CD14-positive monocyte (primary cell): ENCODE data around the gene FDXACB1. TPM values are rescaled to one million over a fixed set of nuclear protein-coding genes. Genes with fewer than 3 reads are reported as not detected.

Experiments used
- DNase-seq, 3 donors: peaks; one replicate each; pipeline ENCODE4 v3.0.0-alpha.2; 2011 to 2022
- H2AFZ ChIP-seq: 2 replicates; pipeline ENCODE4 v1.6.0; 2012; ENCODE audit warnings: mild to moderate bottlenecking, low read depth, low read length, inconsistent platforms; ENCODE audit not compliant: insufficient read depth, poor library complexity, severe bottlenecking
- H3K27ac ChIP-seq, 2 donors: 1 replicate in 1 of 2; 2 replicates in 1 of 2; pipeline ENCODE4 v1.5.1; 2012 to 2013; ENCODE audit warnings: low read length in 2 of 2, control low read depth in 1 of 2, inconsistent platforms in 1 of 2, low read depth in 1 of 2, mild to moderate bottlenecking in 1 of 2
- H3K27me3 ChIP-seq, 2 donors: one replicate each; pipeline versions ENCODE4 v1.6.0 to v1.6.1; 2011 to 2013; ENCODE audit warnings: low read length in 2 of 2; ENCODE audit not compliant: control insufficient read depth in 2 of 2, insufficient read depth in 2 of 2
- H3K36me3 ChIP-seq, 2 donors: replicated peaks in 1 of 2; 1 replicate in 1 of 2; 2 replicates in 1 of 2; pipeline versions ENCODE4 v1.5.1 to v1.6.1; 2012 to 2013; ENCODE audit warnings: low read length in 2 of 2, control low read depth in 1 of 2, inconsistent platforms in 1 of 2, mild to moderate bottlenecking in 1 of 2; ENCODE audit not compliant: insufficient read depth in 2 of 2, control insufficient read depth in 1 of 2
- H3K4me1 ChIP-seq, 2 donors: 1 replicate in 1 of 2; 2 replicates in 1 of 2; pipeline versions ENCODE4 v1.5.1 to v1.6.1; 2012 to 2013; ENCODE audit warnings: low read length in 2 of 2, control low read depth in 1 of 2, inconsistent platforms in 1 of 2, mild to moderate bottlenecking in 1 of 2, moderate library complexity in 1 of 2; ENCODE audit not compliant: insufficient read depth in 2 of 2, control insufficient read depth in 1 of 2
- H3K4me2 ChIP-seq: replicated peaks from 2 replicates; pipeline ENCODE3; 2012; ENCODE audit warnings: low read length, moderate library complexity, mild to moderate bottlenecking; ENCODE audit not compliant: poor library complexity, severe bottlenecking; ENCODE audit errors: extremely low read depth
- H3K4me3 ChIP-seq, 3 experiments: fragments of 200-600 bp in 1 of 3; sonication (generic) in 1 of 3; replicated peaks in 1 of 3; 1 replicate in 2 of 3; 2 replicates in 1 of 3; pipeline ENCODE4 v1.5.1; 2011 to 2013; ENCODE audit warnings: low read length in 3 of 3, mild to moderate bottlenecking in 3 of 3, control low read depth in 2 of 3, low read depth in 2 of 3, inconsistent platforms in 1 of 3, moderate library complexity in 1 of 3
- H3K79me2 ChIP-seq: 2 replicates; pipeline ENCODE4 v1.6.0; 2012; ENCODE audit warnings: mild to moderate bottlenecking, control low read depth, inconsistent platforms, low read length, moderate library complexity; ENCODE audit not compliant: insufficient read depth
- H3K9ac ChIP-seq: 2 replicates; pipeline ENCODE4 v1.6.0; 2017; ENCODE audit warnings: low read length, mild to moderate bottlenecking; ENCODE audit not compliant: insufficient read depth, poor library complexity, severe bottlenecking
- H3K9me3 ChIP-seq, 2 donors: replicated peaks in 1 of 2; 1 replicate in 1 of 2; 2 replicates in 1 of 2; pipeline versions ENCODE4 v1.5.1 to v1.6.1; 2012 to 2013; ENCODE audit warnings: low read length in 2 of 2, control low read depth in 1 of 2; ENCODE audit not compliant: control insufficient read depth in 1 of 2, insufficient read depth in 1 of 2
- H4K20me1 ChIP-seq: 2 replicates; pipeline ENCODE4 v1.6.0; 2012; ENCODE audit warnings: mild to moderate bottlenecking, low read length, control low read depth, moderate library complexity; ENCODE audit not compliant: insufficient read depth
- H3K27ac Mint-ChIP-seq, 7 donors: one replicate each; pipeline ENCODE4 v1.8.0; 2020; ENCODE audit warnings: mild to moderate bottlenecking in 7 of 7, mixed read lengths in 7 of 7, moderate library complexity in 6 of 7, inconsistent platforms in 2 of 7
- H3K27me3 Mint-ChIP-seq, 3 donors: one replicate each; pipeline ENCODE4 v1.8.0; 2021 to 2022; ENCODE audit warnings: low read depth in 3 of 3, mild to moderate bottlenecking in 3 of 3, mixed read lengths in 3 of 3, moderate library complexity in 3 of 3, inconsistent platforms in 1 of 3
- H3K36me3 Mint-ChIP-seq, 2 donors: one replicate each; pipeline ENCODE4 v1.8.0; 2020; ENCODE audit warnings: mixed read lengths in 2 of 2, inconsistent platforms in 1 of 2, mild to moderate bottlenecking in 1 of 2
- H3K4me1 Mint-ChIP-seq: one replicate; pipeline ENCODE4 v1.8.0; 2020; ENCODE audit warnings: mild to moderate bottlenecking, mixed read lengths
- H3K4me3 Mint-ChIP-seq, 2 donors: one replicate each; pipeline ENCODE4 v1.8.0; 2020; ENCODE audit warnings: mild to moderate bottlenecking in 2 of 2, mixed read lengths in 2 of 2, moderate library complexity in 1 of 2
- H3K9me3 Mint-ChIP-seq, 7 donors: one replicate each; pipeline ENCODE4 v1.8.0; 2020 to 2022; ENCODE audit warnings: mixed read lengths in 7 of 7, mild to moderate bottlenecking in 6 of 7, moderate library complexity in 6 of 7, inconsistent platforms in 2 of 7
- WGBS: methylation state at CpG from one replicate; pipeline ENCODE4 v1.1.5; 2013; ENCODE audit warnings: missing lambda C conversion rate; ENCODE audit not compliant: insufficient coverage; 5-methylcytosine and 5-hydroxymethylcytosine counted together
- intact Hi-C, 2 donors: fragments of 100-400 bp; cut with micrococcal nuclease; formaldehyde crosslinking; loops; one replicate each; pipeline versions ENCODE4 v1.15.0 to v1.15.1; 2023
- polyA plus RNA-seq, 3 donors: library from polyadenylated mRNA; depleted of rRNA in 1 of 3; unstranded in 2 of 3; stranded (reverse) in 1 of 3; fragments of 300-500 nt in 2 of 3; fragments of >200 nt in 1 of 3; fragmentation: Illumina TruSeq in 2 of 3; gene quantifications; 1 replicate in 2 of 3; 2 replicates in 1 of 3; pipeline ENCODE4 v1.2.3, GENCODE V29; 2012 to 2021
- TF ChIP-seq, protein P1 (sequence below): fragments of 200-600 bp; IDR thresholded peaks from one replicate; pipeline ENCODE4 v1.8.0; 2022; ENCODE audit warnings: antibody characterized with exemption, mild to moderate bottlenecking

The FDXACB1 gene
- polyA plus RNA-seq, 3 donors, result 1.9 to 2.3 (median 2.0) TPM

DNA sequence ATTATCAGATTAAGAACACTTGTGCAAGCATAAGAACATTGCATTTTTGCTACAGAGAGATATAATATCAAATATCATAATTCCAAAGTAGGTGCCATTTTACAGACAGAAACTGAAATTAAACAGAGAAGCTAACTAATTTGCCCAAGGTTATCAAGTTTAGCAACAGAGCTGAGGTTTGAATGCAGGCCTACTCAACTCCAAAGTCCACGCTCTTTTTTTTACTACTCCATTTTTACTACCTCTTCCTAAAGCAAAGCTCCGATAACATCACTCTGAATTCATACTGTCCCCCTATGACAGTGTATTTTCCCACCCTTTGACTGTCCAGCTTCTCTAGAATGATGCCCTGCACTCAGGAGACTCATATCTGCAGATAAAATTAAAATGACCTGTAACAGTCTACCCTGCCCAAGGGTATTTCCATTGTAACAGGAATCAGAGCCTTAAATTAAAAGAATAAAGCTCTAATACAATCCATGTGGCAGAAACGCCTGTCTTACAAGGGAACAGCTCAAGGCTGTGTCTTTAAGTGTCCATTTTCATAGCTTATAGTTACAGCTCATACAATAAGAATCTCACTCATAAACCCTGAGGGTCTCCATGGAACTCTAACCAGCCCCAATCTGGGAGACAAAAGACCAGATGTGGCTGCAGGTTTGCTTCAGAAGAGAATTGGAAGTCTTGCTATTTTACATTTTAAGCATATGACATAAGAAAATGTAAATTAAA, 44.4 kb downstream of the FDXACB1 start:
- no peaks in the 10 kb centered on the region for H3K79me2 ChIP-seq
- no peaks in the 10 kb centered on the region for H3K27me3 Mint-ChIP-seq
- TF ChIP-seq, protein P1, sequence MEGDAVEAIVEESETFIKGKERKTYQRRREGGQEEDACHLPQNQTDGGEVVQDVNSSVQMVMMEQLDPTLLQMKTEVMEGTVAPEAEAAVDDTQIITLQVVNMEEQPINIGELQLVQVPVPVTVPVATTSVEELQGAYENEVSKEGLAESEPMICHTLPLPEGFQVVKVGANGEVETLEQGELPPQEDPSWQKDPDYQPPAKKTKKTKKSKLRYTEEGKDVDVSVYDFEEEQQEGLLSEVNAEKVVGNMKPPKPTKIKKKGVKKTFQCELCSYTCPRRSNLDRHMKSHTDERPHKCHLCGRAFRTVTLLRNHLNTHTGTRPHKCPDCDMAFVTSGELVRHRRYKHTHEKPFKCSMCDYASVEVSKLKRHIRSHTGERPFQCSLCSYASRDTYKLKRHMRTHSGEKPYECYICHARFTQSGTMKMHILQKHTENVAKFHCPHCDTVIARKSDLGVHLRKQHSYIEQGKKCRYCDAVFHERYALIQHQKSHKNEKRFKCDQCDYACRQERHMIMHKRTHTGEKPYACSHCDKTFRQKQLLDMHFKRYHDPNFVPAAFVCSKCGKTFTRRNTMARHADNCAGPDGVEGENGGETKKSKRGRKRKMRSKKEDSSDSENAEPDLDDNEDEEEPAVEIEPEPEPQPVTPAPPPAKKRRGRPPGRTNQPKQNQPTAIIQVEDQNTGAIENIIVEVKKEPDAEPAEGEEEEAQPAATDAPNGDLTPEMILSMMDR, result no peak

DNA sequence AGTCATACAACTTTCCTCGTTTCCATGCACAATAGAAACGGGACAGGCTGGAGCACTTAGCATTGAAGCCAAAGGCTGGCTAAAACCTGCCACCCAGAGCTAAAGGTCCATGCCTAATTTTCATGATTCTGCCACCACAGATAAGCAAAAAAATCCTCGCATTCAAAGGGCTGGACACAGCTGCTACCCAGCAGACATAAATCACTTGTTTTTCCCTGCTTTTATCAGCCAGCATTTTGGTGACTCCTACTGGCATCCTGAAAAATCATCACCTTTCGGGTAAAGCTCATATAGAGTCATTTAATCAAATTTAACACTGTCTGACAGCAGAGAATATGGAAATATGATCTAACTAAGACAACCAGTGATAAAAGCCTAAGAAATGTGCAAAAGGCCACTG, 45.4 kb downstream of the FDXACB1 start:
- H3K27ac ChIP-seq, result no peak overlapping the region
- no peaks in the 10 kb centered on the region for H3K79me2 ChIP-seq
- DNase-seq, result no peak
- intact Hi-C loops, result no loop called here
- no peak overlapping the region for H2AFZ ChIP-seq
- WGBS, result 100% methylated on average over 3 of the region's 4 CpGs
- no peaks in the 10 kb centered on the region for H3K27me3 ChIP-seq
- TF ChIP-seq, protein P1, result no peak
- no peak overlapping the region for H3K9ac ChIP-seq
- Mint-ChIP-seq H3K4me3 (no peak overlapping the region), H3K9me3 (no peaks in the 10 kb centered on the region), H3K27me3 (no peaks in the 10 kb centered on the region), H3K4me1 (no peaks in the 10 kb centered on the region), H3K27ac (no peak overlapping the region), H3K36me3 (peaks cover 48 to 56% of the 10 kb centered on the region in 2 donors)
- peaks cover 26 to 62% of the 10 kb centered on the region in 2 donors for H3K36me3 ChIP-seq
- H3K4me3 ChIP-seq, result no peak overlapping the region
- no peaks in the 10 kb centered on the region for H3K4me1 ChIP-seq
- H3K9me3 ChIP-seq, result no peaks in the 10 kb centered on the region
- no peak overlapping the region for H3K4me2 ChIP-seq
- H4K20me1 ChIP-seq, result no peaks in the 10 kb centered on the region

More for the DNA sequence above, 44.4 kb downstream of the FDXACB1 start:
- no peak overlapping the region for H2AFZ ChIP-seq
- H3K27me3 ChIP-seq, result no peaks in the 10 kb centered on the region
- Mint-ChIP-seq H3K4me3 (no peak overlapping the region), H3K9me3 (no peaks in the 10 kb centered on the region), H3K27ac (no peak overlapping the region), H3K4me1 (no peaks in the 10 kb centered on the region), H3K36me3 (peaks cover 48 to 53% of the 10 kb centered on the region in 2 donors)
- DNase-seq, result no peak
- H3K9me3 ChIP-seq, result no peaks in the 10 kb centered on the region
- 96% methylated on average over 3 of the region's 3 CpGs for WGBS
- H3K36me3 ChIP-seq, result peaks cover 23 to 62% of the 10 kb centered on the region in 2 donors
- no peaks in the 10 kb centered on the region for H3K4me1 ChIP-seq
- no peaks in the 10 kb centered on the region for H4K20me1 ChIP-seq
- no peak overlapping the region for H3K4me3 ChIP-seq
- H3K9ac ChIP-seq, result no peak overlapping the region
- no peak overlapping the region for H3K27ac ChIP-seq
- intact Hi-C loops, result no loop called here
- H3K4me2 ChIP-seq, result no peak overlapping the region
